Stimulated activated CD8-positive, alpha-beta memory T cell treated with anti-CD3 and anti-CD28 coated beads, Interleukin-15, amount 100 ng/mL, for 48 hours (primary cell): ENCODE results near the gene PSAT1.

Experiments used
- DNase-seq, 2 donors: peaks; one replicate each; pipeline ENCODE4 v3.0.0-alpha.2; 2020; ENCODE audit warnings: low read depth in 2 of 2

PSAT1 gene

GRCh38 chr9:78316166-78316892 is 19.4 kb downstream of the PSAT1 start:
- DNase-seq, result no peak

- DNase-seq, result no peak
Observed at GRCh38 chr9:78319197-78320029, 22.5 kb downstream of the PSAT1 start.

- no peak for DNase-seq
Observed at GRCh38 chr9:78320030-78320693, 23.2 kb downstream of the PSAT1 start.

- DNase-seq, result no peak
Observed at GRCh38 chr9:78320875-78321496, 24.1 kb downstream of the PSAT1 start.

GRCh38 chr9:78321505-78321904 is 24.6 kb downstream of the PSAT1 start:
- DNase-seq, result no peak

DNA sequence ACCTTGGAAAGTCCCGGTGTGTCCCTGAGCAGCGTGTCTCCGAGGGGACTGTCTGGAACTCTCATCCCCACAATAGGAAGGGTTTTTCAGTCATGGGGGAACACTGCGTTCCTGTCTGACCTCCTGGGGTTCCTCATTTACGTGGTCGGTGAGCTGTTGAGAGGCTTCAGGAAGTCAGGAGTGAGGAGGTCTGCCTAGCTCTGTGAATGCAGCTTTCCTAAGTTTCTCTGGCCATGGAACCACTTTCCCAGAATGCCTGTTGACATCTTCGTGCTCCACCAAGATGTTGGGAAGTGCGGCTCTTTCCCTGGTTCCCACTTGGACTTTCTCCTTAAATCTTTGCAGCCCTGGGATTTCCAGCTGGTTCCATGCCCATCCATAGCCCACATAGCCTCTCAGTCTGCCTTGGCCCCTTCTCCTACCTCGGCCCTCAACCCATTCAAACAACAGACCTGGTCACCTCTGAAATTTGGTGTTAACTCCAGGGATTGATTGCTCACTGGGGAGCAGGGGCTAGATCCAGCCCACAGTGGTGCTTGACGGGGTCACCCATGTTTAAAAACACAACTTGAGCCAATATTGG is 27.2 kb downstream of the PSAT1 start:
- DNase-seq, result no peak

- no peak for DNase-seq
Observed at GRCh38 chr9:78324682-78325081, 27.8 kb downstream of the PSAT1 start.

DNA sequence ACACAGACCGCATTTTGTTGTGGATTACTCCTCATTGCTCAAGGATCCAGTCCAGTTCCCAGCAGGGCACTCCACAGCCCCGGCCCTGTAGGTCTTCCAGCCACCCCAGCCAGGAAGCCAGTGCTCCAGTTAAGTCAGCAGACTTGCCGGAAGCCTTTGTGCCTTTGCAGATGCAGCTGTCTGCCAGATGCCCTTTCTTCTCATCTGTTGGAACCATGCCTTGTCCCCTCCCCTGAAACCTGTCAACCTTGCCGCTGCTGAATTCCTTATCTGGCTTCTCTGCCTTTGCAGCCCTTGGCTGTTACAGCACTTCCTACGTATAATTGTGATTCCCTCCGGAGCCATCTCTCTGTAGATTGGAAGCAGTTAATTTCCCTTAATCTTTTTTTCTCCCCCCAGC is 28.4 kb downstream of the PSAT1 start:
- no peak for DNase-seq

DNA sequence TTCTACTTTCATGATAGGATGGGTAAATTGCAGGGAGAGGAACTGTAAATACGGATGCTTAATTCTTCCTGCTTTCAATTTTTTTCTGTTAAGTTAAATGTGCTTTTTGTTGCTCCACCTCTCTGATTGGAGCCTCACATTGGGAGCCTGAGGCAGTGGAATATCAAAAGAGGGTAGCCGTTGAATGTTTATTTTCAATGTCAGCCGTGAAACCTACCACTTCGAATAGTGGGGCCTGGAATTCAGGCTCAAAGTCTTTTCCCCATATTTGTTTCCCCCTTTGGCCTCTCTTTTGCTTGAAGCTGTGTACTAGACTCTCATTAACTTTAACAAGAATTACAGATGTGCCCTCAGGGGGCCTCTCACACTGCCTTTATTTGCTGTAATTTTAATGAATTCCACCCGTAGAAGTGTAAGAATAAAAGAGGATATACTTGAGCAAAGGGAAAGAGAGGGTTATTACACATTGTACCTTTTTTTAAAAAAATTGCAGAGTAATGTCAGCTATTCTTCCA is 29.0 kb downstream of the PSAT1 start:
- DNase-seq, result no peak

DNA sequence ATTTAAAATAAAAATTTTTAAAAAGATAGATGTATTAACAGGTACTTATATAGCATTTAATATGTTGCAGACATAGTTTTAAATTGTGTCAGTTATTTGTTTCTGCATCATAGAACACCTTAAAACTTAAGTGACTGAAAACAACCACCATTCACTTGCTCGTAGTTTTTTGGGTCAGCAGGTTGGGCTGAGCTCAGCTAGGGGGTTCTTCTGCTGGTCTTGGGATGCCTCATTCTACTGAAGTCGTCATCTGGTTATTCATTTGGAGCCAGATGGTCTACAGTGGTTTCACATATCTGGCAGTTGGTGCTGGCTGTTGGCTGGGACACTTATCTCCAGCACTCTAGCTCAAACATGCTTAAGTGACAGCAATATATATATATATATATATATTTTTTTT is 29.6 kb downstream of the PSAT1 start:
- DNase-seq, result no peak

GRCh38 chr9:78332381-78332780 is 35.5 kb downstream of the PSAT1 start:
- no peak for DNase-seq

DNA sequence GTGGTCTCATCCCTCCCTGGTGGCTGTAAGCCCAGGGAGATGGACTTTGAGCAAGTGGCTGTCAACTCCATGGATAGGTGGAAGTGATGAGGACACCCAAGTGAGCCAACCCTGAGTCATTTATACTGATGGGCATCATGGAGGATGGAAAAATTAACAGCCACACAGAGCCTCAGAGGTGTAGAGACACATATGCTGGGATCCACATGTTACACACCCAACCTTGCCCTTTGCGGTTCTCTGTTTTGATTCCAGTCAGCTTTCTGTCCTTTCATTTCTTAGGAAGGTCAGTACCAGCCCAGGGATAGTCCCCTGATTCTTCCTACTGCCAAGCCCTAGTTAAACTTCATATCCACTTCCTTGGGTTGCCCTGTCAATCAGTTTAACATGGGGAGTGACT is 51.9 kb downstream of the PSAT1 start:
- no peak for DNase-seq

- DNase-seq, result no peak
Observed at GRCh38 chr9:78351816-78352215, 54.9 kb downstream of the PSAT1 start.

DNA sequence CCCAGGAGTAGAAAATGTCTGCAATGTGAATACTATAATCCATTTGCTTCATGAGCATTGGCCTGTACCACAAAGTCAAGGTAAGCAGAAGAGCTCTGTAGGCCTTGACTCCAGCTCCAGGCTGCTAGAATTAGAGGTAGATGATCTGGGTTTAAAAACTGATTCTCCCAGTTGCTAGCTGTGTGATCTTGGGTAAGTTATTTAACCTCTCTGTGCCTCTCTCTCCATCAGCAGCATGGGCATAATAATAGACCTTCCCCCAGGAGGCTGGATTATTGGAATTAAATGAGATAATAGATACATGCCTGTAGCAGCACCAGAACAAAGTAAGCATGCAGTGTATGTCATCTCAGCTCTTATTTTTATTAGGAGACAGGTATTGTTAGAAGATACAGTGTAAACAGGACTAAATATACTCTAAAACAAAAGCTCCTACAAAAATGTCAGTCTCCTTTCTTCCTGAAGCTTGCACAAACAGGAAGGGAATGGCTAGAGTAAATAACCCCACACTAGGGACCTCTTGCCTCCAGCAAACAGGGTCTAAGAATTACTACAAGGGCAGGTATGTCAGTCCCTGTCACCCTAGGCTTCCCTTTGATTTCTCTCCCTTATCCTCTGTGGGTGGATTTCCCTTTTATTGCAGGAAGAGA is 57.5 kb downstream of the PSAT1 start:
- no peak for DNase-seq

DNA sequence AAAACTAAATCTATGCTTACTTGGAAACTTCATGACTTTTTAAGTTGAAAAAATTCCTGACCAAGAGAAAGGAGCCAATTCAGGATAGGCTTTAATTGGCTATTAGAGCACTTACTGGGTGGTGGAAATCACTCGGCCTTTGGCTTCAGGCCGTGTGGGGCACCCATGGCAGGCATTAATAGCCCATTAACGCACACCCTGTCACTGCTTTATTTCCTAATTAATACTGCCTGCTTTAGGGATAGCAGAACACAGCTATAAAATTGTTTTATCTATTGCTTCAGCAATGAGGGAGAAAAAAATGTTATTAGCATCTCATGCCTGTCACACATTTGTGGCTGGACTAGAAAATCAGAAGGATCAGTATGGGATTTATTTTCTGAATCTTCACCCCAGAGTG is 58.1 kb downstream of the PSAT1 start:
- no peak for DNase-seq

- DNase-seq, result no peak
Observed at GRCh38 chr9:78356634-78357033, 59.7 kb downstream of the PSAT1 start.

DNA sequence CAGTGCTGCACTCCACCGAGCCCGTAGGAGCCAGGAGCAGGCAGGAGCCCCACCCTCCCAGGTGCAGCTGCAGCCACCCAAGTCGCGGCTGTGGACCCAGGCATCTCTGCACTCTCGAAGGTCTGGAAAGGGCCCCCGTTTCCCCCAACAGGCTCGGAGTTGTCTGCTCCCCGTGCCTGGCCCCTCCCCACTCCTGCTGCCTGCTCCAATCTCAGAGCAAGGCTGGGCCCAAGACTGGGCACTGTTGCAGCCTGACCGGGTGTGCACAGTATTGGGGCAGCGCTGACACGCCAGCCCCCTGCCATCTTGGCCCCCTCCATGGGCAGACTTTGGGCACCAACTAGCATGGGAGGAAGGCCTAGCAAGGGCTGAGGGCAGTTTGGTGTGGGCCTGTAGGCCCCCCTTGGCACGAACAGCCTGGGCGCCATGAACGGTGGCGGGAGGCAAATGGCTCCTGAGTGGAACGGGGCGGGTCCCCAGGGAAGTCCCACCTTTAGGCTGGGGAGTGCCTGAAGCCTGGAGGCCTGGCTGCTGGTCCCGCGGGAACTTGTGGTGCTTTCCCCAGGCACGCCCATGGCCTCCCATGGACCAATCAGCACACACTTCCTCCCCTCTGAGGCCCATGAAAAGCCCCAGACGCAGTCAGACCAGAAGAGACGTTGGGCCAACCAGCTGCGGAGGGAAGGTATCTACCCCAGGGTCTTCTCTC is 60.4 kb downstream of the PSAT1 start:
- no peak for DNase-seq

DNA sequence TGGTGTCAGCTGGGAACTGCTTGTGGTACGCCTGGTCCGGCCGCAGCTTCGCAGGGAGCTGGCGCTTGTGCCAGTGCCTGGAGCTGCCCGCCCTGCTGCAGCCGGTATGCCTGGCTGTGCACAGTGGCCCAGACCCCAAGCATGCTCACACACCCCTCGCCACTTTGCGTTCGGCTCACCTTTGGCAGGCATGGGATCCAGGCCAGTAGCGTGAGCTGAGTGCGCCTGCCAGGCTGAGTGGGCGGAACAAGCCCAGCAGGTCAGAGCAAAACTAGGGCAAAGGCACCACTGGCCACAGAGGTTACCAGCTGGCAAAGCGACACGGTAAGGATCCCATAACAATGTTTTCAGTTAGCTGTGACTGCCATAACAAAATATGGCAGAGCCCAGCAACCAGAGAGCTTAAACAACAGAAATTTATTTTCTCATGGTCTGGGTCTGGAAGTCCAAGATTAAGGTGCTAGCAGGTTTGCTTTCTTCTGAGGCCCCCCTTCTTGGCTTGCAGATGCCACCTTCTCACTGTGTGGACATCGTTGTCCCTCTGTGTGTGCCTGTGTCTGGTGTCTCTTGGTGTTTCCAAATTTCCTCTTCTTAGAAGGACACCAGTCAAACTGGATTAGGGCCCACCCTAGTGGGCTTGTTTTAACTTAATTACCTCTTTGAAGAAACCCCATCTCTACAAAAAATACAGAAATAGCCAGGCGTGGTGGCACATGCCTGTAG is 61.6 kb downstream of the PSAT1 start:
- DNase-seq, result no peak

GRCh38 chr9:78363221-78363620 is 66.3 kb downstream of the PSAT1 start:
- DNase-seq, result no peak
